Bronchial epithelial cell (primary cell): ENCODE measurements around the gene NPAS3. TPM values are rescaled to one million over a fixed set of nuclear protein-coding genes. Genes with fewer than 3 reads are reported as not detected.

Source experiments
- DNase-seq: peaks from one replicate; pipeline ENCODE4 v3.0.0-alpha.2; 2010; ENCODE audit warnings: low read depth
- FAIRE-seq: peaks from 2 replicates; lab custom pipeline; 2011; peaks lifted over from hg19 to GRCh38; lab: Jason Lieb, UNC
- H3K27me3 ChIP-seq: 2 replicates; pipeline ENCODE4 v1.5.1; 2011; ENCODE audit warnings: low read length; ENCODE audit not compliant: control insufficient read depth, insufficient read depth
- H3K36me3 ChIP-seq: 2 replicates; pipeline ENCODE4 v1.5.1; 2011; ENCODE audit warnings: low read length; ENCODE audit not compliant: control insufficient read depth, insufficient read depth
- H3K4me3 ChIP-seq: 2 replicates; pipeline ENCODE4 v1.5.1; 2011; ENCODE audit warnings: mild to moderate bottlenecking, low read depth, low read length, control low read depth
- CTCF ChIP-seq: IDR thresholded peaks from 2 replicates; pipeline ENCODE4 v1.5.1; 2011; ENCODE audit warnings: mild to moderate bottlenecking, moderate library complexity, low read length, control low read depth, inconsistent platforms; ENCODE audit not compliant: insufficient read depth, severe bottlenecking
- total RNA-seq: library from RNA; depleted of rRNA; stranded (reverse); fragments of >200 nt; gene quantifications from 2 replicates; pipeline ENCODE4 v1.2.1, GENCODE V29; 2014

The NPAS3 gene
- total RNA-seq, 1 donor from 2014 or later, result not detected

- no peaks in the 10 kb centered on the region for H3K27me3 ChIP-seq
- H3K4me3 ChIP-seq, result no peak overlapping the region
- no peak for TF ChIP-seq CTCF
- H3K36me3 ChIP-seq, result no peaks in the 10 kb centered on the region
- DNase-seq (no peak), FAIRE-seq (no peak)
Measured at GRCh38 chr14:33492491-33492890, 553.8 kb downstream of the NPAS3 start.

- no peak overlapping the region for H3K4me3 ChIP-seq
- no peak for FAIRE-seq
- DNase-seq, result no peak
- no peak for TF ChIP-seq CTCF
- no peaks in the 10 kb centered on the region for H3K27me3 ChIP-seq
- no peaks in the 10 kb centered on the region for H3K36me3 ChIP-seq
Measured at GRCh38 chr14:33493266-33493665, 554.6 kb downstream of the NPAS3 start.

GRCh38 chr14:33493990-33494389 is 555.3 kb downstream of the NPAS3 start:
- Histone ChIP-seq H3K4me3 (no peak overlapping the region), H3K27me3 (no peaks in the 10 kb centered on the region), H3K36me3 (no peaks in the 10 kb centered on the region)
- FAIRE-seq (no peak), DNase-seq (no peak)
- no peak for TF ChIP-seq CTCF

GRCh38 chr14:33499687-33500086 is 561.0 kb downstream of the NPAS3 start:
- FAIRE-seq (no peak), DNase-seq (no peak)
- no peak for TF ChIP-seq CTCF
- no peaks in the 10 kb centered on the region for H3K27me3 ChIP-seq
- no peak overlapping the region for H3K4me3 ChIP-seq
- no peaks in the 10 kb centered on the region for H3K36me3 ChIP-seq

GRCh38 chr14:33504246-33505099 is 565.8 kb downstream of the NPAS3 start:
- no peak for TF ChIP-seq CTCF
- H3K36me3 ChIP-seq, result no peaks in the 10 kb centered on the region
- FAIRE-seq, result no peak

More at GRCh38 chr14:33504246-33505099, 565.8 kb downstream of the NPAS3 start:
- no peak for DNase-seq
- Histone ChIP-seq H3K4me3 (no peak overlapping the region), H3K27me3 (no peaks in the 10 kb centered on the region)
